ENCODE results near the gene TNF. TPM values are rescaled to one million over a fixed set of nuclear protein-coding genes. Genes with fewer than 3 reads are reported as not detected.
A peak's percentile ranks its signal among the peaks of the same experiment; 100 is the strongest.
"Not testable (repeated sequence)": the region's sequence is repeated elsewhere in the genome, so short reads cannot be mapped to it uniquely, and the experiment has no call there.

The TNF gene
- total RNA-seq, 2 donors from 2014 or later: 0.27 to 1.4 TPM

DNA sequence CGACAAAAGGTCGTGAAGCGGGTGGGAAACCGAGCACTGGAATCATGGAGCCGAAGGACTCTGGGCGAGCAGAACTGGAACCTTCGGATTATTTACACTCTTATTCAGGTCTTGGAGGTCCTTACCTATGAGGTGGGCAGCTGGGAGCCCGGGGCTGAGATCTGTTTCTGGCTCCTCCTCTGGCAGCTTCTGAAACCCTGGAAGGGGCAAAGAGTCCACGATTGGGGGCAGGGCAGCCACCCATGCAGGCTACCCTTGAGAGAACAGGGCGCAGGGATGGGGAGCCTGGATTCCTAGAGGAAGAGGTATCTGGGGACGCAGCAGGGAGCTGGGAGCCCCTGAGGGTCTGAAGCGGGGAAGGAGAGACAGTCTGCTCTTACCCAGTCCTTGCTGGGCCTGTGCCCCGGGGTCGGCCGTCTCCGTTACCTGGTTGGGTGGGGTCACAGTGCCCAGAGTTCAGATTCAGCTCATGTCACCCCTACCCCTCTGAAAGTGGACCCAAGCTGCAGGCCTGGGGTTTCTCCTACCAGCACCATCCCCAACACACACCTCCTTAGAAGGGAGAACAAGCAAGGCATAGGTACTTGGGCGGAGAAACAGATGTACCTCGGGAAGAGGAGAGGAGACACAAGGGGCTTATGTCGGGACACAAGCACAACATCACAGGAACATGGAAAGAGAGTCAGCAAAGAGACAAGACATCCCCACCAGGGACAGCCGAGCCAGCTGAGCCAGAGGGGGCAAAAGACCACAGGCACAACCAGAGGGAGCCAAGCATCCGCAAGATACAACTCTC lies 6.3 kb downstream of the TNF start:
- DNase-seq (no peak), ATAC-seq (peak; percentile 35)
- intact Hi-C loops (cut with DNase I, micrococcal nuclease): no loop called here

DNA sequence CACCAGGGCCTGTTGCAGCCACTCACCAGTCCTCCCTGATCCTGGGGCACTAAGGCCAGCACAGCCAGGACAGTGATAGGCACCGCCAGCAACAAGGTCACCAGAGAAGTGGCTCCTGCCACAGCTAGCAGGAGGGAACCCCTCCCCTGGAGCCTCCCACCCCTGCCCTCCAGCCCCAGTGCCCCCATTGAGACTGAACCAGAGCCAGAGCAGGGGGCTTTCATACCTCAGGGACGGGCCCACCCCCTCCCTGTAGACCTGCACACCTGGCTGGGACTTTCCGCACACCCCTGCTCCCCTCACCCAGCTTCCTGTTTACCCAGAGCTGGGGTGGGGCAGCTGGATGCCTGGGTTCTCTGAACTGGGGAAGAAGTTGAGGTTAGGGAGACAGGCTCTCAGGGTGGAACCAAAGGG lies 6.9 kb downstream of the TNF start, which contains the start of gene LTB:
TSS of gene LTB (minus strand) at position 195 of the 414 bp plus-strand sequence. CDS start at position 188, 7 bp downstream.
- DNase-seq (no peak), ATAC-seq (no peak)
- intact Hi-C loops (cut with DNase I, micrococcal nuclease): no loop called here

DNA sequence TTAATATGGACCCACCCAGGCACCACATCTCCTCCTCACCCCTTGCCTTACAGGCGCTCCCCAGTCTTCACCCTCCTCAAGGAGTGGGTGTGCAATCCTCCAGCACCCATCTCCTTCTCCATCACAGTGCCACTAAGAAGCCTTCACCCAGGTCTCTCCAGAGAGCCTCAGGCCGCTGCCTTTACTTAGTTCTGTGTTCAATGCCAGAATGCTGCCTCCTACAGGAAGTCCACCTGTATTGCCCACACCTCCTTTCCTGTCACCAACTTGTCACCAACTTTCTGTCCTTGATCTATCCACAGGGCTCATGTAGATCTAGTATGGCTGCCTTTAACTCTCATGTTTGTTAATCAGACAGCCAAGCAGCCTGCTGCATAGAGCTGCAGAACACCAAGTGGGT lies 10.1 kb downstream of the TNF start:
- ATAC-seq (no peak), DNase-seq (no peak)
- intact Hi-C loops (cut with DNase I, micrococcal nuclease): no loop called here

DNA sequence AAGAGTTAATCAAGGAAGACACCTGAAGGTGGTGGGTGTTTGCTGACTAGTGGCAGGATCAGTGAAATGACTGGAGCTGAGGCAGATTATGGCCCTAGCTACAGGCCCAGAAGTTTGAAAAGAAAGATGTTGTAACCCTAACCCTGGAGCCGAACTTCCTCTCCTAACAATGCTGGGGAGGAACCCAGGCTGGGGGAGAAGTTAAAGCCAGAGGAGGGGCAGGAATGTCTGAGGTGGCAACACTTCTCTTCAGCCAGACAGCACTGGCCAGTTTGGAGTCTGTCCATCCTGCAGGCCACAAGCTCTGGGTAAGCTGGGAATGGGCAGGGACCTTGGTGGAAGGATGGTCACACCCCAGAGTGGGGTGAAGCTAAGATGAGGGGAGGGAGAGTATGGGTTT lies 10.6 kb downstream of the TNF start, which contains the start of gene LST1:
TSS of gene LST1 (plus strand) at position 270 of the 400 bp plus-strand sequence. CDS start 1,023 bp downstream, outside the sequence.
- ATAC-seq (no peak), DNase-seq (no peak)
- intact Hi-C loops (cut with DNase I, micrococcal nuclease): no loop called here

DNA sequence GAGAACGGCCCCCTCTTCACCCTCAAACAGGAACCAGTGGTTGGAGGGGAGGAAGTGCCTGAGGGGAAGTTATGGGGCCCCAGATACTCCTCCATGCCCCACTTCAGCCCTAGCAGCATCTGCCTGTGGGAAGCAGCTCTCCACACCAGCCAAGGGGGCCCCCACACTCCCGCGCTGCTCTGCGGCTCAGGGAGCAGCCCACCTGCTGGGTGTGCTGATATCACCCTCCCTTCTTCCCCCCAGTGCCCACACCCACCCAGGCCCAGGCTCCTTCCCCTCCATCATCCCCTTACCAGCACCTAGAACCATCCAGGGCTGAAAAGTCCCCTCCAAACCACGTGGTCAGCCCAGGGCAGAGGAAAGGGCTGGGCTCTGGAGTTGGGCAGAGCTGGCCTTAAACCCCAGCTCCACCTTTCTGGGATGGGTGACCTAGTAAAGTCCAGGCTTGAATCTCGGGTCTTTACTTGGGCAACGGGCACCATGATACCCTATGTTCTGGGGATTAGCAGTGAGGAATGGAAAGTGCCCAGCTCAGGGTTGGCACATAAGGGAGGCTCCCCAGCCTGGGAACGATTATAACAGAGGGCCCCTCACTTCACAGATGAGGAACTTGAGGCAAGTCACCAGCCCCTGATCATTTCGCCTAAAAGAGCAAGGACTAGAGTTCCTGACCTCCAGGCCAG lies 11.4 kb downstream of the TNF start:
- DNase-seq (no peak), ATAC-seq (no peak)
- intact Hi-C loops (cut with DNase I, micrococcal nuclease): no loop called here

DNA sequence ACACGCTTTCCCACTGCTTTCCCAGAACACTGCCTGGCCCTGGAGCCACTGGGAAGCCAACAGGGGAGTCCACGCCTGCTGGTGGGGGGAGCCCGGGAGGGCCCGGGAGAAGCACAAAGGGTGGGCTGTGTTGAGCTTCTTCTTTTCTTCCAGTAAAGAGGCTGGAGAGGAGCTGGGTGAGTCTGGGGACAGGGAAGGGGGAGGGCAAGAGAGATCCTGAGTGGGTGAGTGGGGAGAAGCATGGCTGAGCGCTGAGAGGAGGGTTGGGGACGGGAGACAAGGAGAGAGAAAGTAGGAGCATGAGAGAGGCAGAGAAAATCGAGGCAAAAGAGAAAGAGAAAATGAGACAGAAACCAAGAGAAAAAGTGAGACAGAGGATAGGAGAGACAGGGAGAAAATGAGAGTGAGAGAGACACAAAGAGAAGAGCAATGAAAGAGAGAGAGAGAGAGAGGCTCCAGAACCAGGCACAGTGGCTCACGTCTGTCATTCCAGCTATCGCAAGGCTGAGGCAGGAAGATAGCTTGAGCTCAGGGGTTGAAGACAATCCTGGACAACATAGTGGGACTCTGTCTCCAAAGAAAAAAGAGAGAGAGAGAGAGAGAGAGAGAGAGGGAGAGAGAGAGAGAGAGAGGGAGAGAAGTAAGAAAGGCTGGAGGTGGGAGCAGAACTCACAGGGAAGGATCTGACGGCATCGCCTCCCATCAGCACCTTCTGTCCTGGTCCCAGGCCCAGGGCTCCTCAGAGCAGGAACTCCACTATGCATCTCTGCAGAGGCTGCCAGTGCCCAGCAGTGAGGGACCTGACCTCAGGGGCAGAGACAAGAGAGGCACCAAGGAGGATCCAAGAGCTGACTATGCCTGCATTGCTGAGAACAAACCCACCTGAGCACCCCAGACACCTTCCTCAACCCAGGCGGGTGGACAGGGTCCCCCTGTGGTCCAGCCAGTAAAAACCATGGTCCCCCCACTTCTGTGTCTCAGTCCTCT lies 12.7 kb downstream of the TNF start:
- no peak for ATAC-seq
- DNase-seq: no peak
- intact Hi-C loops (cut with DNase I, micrococcal nuclease): no loop called here

DNA sequence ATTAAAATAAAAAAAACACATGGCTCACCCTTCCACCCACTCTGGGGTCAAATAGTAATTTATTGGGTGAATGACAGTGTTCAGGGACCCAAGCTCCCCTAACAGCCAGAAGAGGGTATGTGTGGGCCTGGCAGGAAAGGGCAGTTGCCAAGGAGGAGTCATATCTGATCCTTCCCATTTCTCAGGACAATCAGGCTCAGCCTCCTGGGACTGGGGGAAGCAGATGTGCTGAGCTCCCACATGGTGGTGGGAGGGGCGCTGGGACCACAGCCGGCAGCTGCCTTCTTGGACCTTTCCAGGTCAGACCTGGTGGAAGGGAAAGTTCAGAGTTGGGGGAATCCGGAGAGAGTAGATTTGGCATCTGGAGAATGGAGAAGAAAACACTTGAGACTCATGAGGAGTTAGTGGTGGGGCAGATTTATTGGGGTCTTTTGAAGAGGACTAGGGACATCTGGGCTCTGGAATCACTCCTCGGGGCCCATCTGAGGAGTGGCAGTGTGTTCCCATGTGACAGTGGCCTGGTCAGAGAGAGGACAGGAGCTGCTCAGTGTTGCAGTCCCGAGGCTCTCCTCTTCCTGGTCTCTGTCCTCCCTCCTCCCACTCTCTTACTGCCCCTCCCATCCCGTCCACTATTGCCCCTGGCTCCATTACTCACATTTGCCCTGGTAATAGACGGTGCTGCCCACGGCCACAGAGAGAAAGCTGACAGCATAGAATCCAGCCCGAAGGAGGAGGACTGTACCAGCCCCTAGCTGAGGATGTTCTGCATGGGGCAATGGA lies 13.7 kb downstream of the TNF start:
- intact Hi-C loops (cut with DNase I, micrococcal nuclease): no loop called here
- DNase-seq (no peak), ATAC-seq (no peak)

DNA sequence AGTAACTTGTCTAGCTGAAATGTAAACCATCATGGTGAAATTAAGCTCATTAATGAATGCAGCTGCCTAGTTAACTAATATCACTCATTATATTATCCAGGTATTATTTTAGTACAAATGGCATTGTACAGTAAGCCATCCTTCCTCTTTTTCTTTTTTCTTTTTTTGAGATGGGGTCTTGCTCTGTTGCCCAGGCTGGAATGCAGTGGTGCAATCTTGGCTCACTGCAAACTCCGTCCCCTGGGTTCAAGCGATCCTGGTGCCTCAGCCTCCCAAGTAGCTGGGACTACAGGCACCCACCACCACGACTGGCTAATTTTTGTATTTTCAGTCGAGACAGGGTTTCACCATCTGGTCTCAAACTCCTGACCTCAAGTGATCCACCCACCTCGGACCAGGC lies 15.3 kb downstream of the TNF start:
- intact Hi-C loops (cut with DNase I, micrococcal nuclease); DNase-seq; ATAC-seq: not testable (repeated sequence)

DNA sequence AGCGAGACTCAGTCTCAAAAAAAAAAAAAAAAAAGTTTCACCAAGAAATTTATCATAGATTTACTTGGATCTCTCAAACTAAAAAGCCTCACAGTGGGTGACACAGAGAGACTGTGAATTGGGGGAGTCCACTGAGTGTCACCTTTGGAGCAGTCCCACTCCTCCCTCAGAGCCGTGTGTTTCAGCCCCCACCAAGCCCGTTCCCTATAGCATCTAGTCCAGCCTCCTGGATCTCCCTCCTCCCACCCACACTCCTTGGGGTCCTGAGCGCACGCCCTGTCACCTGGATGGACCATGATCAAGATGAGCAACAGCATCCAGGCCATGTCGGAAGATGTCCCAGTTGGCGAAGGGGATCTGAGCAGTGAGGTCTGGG lies 17.0 kb downstream of the TNF start:
- ATAC-seq (no peak), DNase-seq (no peak)
- intact Hi-C loops (cut with DNase I, micrococcal nuclease): no loop called here

DNA sequence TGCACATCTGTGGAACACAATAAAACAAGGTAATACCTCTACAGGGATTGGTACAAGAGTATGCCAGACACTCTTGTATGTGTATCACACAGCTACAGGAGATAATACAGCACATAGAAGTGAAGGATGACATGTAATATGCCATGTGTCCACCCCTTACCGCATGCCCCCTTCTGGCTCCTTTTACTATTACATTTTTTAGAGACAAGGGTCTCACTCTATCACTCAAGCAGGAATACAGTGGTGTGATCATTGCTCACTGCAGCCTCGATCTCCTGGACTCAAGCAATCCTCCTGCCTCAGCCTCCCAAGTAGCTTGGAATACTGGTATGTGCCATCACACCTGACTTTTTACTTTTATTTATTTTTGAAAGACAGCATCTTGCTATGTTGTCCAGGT lies 21.6 kb downstream of the TNF start:
- intact Hi-C loops (cut with DNase I, micrococcal nuclease): no loop called here
- DNase-seq (no peak), ATAC-seq (peak; percentile 47)

DNA sequence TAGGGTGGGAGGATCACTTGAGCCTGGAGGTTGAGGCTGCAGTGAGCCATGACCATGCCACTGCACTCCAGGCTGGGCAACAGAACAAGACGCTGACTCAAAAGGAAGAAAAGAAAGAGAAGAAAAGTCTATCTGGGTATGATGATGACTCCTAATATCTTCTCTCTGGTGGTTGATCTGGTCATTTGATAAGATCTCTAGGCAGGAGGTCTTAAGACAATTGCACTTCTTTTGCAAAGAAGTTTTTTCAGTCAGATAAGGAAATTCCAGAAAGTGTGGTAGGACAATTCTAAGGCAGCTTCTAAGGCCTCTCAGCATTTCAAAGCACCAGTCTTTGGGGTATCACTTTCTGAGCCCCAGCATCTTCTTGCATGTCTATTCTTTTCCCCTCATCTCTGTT lies 32.0 kb downstream of the TNF start:
- DNase-seq (no peak), ATAC-seq (no peak)
- intact Hi-C loops (cut with DNase I, micrococcal nuclease): no loop called here

DNA sequence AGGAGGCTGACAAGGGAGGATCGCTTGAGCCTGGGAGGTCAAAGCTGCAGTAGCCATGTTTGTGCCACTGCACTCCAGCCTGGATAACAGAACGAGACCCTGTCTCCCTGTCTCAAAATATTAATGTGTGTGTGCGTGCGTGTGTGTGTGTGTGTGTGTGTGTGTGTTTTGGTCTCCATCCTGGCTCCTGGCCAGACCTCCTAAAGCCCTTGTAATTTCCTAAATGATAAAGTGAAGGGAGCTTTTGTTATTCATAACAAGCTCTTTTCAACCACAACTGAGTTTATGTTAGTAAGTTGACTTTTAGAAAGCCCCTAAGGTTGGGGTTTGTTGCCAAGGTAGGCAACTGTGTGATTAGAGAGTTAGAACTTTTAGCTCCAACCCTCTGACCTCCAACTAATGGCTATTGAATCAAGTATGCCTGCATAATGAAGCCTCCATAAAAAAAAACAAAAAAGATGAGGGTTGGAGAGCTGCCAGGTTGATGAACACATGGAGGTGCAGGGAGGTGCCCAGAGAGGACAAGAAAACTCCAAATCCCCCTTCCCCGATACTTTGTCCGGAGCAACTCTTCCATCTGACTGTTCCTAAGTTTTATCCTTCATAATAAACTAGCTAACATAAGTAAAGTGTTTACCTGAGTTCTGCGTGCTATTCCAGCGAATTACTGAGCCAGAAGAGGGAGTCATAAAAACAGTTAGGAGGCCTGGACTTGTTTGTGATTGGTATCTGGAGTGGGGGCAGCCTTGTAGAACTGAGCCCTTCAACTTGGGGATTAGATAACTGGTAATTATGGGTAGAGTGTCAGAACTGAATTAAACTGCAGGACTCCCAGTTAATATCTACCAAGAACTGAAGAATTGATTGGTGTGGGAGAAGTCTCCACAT lies 34.4 kb downstream of the TNF start:
- intact Hi-C loops (cut with DNase I, micrococcal nuclease): no loop called here
- ATAC-seq (no peak), DNase-seq (no peak)

DNA sequence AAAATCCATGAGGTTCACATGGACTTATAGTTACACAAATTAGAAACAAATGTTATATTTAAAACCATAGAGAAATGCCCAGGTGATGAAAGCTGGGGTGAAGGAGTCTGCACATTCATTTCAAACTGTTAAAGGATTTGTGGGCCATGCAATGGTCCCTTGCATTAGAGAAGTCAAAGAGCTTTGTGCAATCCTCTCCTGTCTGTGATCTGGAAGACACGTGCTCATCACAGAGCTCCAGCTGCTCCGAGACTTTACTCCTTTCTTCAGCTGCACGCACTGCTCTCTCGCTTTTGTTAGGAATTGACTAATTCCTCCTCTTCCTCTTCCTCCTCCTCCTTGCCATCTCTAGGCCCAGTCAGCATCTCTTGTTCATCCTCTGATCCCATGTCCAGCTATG lies 35.6 kb downstream of the TNF start:
- no peak for DNase-seq
- intact Hi-C loops (cut with DNase I, micrococcal nuclease): no loop called here
- ATAC-seq: no peak

DNA sequence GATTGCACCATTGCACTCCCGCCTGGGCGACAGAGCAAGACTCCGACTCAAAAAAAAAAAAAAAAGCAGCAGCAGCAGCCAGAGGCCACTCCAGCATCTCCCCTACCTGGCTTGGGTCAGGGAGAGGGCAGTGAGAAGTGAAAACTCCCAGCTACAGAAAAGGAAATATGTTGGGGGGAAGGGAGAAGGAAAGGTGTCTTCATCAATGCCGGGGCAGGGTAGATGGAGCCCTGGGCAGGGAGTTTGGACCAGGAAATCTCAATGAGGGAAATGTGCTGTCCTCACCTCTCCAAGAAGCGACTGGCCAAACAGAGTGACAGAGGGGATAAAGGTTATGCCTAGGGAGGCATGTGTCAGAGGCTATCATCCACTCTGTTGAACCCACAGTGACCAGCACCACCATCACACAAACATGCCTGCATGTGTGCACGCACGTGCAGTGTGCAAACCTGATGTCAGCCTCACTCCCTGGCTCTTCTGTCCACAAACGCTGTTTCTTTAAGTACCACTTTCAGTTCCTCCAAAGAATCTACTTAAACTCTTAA lies 38.8 kb downstream of the TNF start:
- DNase-seq: no peak
- intact Hi-C loops (cut with DNase I, micrococcal nuclease): no loop called here
- ATAC-seq: peak; percentile 56

DNA sequence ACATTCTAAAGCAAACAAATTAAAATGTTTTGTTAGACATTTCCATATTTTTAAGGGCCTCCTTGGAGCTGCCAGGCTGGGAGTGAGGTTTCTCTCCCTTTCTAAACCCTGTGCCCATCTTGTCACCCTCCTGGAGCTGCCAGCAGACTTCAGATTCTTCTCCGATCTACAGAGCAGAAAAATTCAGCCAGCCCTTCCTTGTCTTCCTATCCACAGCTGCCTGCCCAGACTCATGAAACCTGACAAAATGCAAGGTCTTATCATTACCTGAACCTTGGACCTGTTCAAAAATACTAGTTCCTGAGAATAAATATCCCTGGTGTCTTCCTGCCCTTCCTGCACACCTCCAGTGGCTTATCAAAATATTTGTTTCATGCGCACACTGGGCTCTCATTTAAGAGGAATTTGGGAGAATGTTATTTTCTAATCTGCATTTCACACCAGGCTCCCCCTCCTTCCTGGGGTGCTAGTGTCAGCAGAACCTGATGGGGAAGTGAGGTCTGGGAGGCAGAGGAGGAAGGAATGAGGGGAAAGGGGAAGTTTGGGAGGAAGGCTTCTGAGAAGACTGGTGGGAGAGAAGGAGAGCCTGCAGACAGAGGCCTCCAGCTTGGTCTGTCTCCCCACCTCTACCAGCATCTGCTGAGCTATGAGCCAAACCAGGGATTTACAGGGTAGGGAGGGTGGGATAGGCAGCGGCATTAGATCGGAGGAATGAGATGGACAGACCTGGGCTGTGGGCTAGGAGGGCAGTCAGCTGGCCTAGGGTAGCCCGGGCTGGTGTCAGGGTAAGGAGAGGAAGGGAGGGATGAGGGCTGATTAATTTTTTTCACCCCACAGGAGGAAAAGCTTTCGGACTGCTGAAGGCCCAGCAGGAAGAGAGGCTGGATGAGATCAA lies 39.6 kb downstream of the TNF start, which contains the start of gene AIF1:
TSS of gene AIF1 (plus strand) at position 551 of the 895 bp plus-strand sequence. CDS start at position 647, 96 bp downstream.
- intact Hi-C loops (cut with DNase I, micrococcal nuclease): no loop called here
- ATAC-seq: peak; percentile 69
- no peak for DNase-seq

DNA sequence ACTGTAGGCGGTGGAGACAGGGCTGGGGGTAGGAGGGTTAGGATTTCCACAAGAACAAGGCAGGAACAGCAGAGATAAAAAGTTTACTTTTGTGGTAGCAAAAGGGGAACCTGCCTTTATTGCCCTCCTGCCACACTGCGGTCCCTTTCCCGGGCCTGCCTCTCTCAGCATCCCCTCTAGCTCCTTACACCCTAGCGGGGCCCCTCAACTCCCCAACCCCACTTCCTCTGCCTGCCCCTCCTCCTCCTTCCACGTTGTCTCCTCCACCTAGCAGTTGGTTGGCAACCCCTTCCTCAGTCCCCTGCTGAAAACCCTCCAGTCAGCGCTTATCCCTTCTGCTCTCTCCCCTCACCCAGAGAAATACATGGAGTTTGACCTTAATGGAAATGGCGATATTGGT lies 40.4 kb downstream of the TNF start:
- ATAC-seq: no peak
- intact Hi-C loops (cut with DNase I, micrococcal nuclease): no loop called here
- no peak for DNase-seq
